Heart left ventricle (tissue), 16 donors: ENCODE data around the gene RIOK3. TPM values are rescaled to one million over a fixed set of nuclear protein-coding genes. Genes with fewer than 3 reads are reported as not detected.

ENCODE experiments used
- ATAC-seq, 4 donors: fragments of 200-7000 bp; cut with Tn5 transposase; one replicate each; pipeline ENCODE4 v1.9.1; 2020 to 2022; ENCODE audit warnings: moderate library complexity in 4 of 4, mild to moderate bottlenecking in 3 of 4, moderate number of reproducible peaks in 1 of 4
- DNase-seq, 5 donors: peaks; one replicate each; pipeline ENCODE4 v3.0.0-alpha.2; 2020
- H3K27ac ChIP-seq, 12 donors: fragments of 200-600 bp; sonication (generic) in 4 of 12; one replicate each; pipeline versions ENCODE4 v1.5.0 to v1.8.0; 2016 to 2022; ENCODE audit warnings: mild to moderate bottlenecking in 2 of 12
- H3K27me3 ChIP-seq, 9 donors: fragments of 200-600 bp; sonication (generic) in 2 of 9; one replicate each; pipeline versions ENCODE4 v1.5.1 to v1.8.0; 2016 to 2022; ENCODE audit warnings: mild to moderate bottlenecking in 3 of 9
- H3K36me3 ChIP-seq, 9 donors: fragments of 200-600 bp; sonication (generic) in 2 of 9; one replicate each; pipeline versions ENCODE4 v1.5.0 to v1.8.0; 2018 to 2022; ENCODE audit warnings: mild to moderate bottlenecking in 2 of 9
- H3K4me1 ChIP-seq, 12 donors: fragments of 200-600 bp; sonication (generic) in 4 of 12; one replicate each; pipeline versions ENCODE4 v1.5.0 to v1.8.0; 2016 to 2022; ENCODE audit warnings: mild to moderate bottlenecking in 3 of 12
- H3K4me3 ChIP-seq, 12 donors: fragments of 200-600 bp; sonication (generic) in 4 of 12; one replicate each; pipeline versions ENCODE4 v1.5.0 to v1.8.0; 2017 to 2022; ENCODE audit warnings: mild to moderate bottlenecking in 9 of 12, moderate library complexity in 4 of 12
- H3K9me3 ChIP-seq, 12 donors: fragments of 200-600 bp; sonication (generic) in 4 of 12; one replicate each; pipeline versions ENCODE4 v1.5.0 to v1.8.0; 2016 to 2022; ENCODE audit warnings: mild to moderate bottlenecking in 1 of 12
- CTCF ChIP-seq, 12 donors: fragments of 200-600 bp; sonication (generic) in 4 of 12; IDR thresholded peaks; one replicate each; pipeline versions ENCODE4 v1.5.0 to v1.8.0; 2018 to 2022; ENCODE audit warnings: antibody characterized with exemption in 12 of 12, mild to moderate bottlenecking in 5 of 12
- POLR2A ChIP-seq, 2 donors: fragments of 450-650 bp; IDR thresholded peaks; one replicate each; pipeline ENCODE4 v1.6.1; 2017; ENCODE audit warnings: antibody characterized with exemption in 2 of 2, mild to moderate bottlenecking in 2 of 2, moderate library complexity in 2 of 2
- WGBS, 4 donors: extraction: QIAGEN DNeasy Blood & Tissue Kit in 2 of 4; methylation state at CpG; one replicate each; pipeline versions ENCODE4 v1.1.5 to v1.1.7; 2013 to 2018; 5-methylcytosine and 5-hydroxymethylcytosine counted together
- intact Hi-C, 10 donors: fragments of 100-400 bp; cut with DNase I; formaldehyde crosslinking; loops; one replicate each; pipeline versions ENCODE4 v1.11.1 to v1.14.2; 2022
- polyA plus RNA-seq, 2 donors: library from polyadenylated mRNA; stranded (reverse); fragments of 200-250 nt; gene quantifications; one replicate each; pipeline ENCODE4 v1.2.3, GENCODE V29; 2013
- total RNA-seq, 9 donors: library from RNA; depleted of rRNA in 2 of 9; stranded (reverse); fragments of >200 nt in 2 of 9; fragmentation: NEBNext Ultra II Directional in 3 of 9; extraction: Animal tissue kit (Norgen Biotek cat#: 25700) in 3 of 9; gene quantifications; one replicate each; pipeline versions ENCODE4 v1.1.0 to v1.2.4, GENCODE V29; 2016 to 2023
- donor health status: ischemic (EF 13 %, LVEDD 7.1; RV severe dilation, severe dysfunction).
- donor health status: healthy with polysubstance abuse.
- donor health status: DM: no; HTN: yes; CAD: no.
- donor health status: DM: no; HTN: no; CAD: no.
- donor health status: ischemic (EF 25% LVEDD 6.9; RV normal size, moderate dysfunction).
- donor health status: ischemic (EF 25% LVEDD 5.7; RV mildly dilated, moderate dysfunction).
- donor health status: healthy.
- donor health status: DM: yes; HTN: yes; CAD: no.
- donor health status: ischemic (EF 35%, LVEDD 5.7; RV mildly dilated, moderate dysfunction).
- donor health status: nonischemic (EF 11% LVEDD 7.7; RV severe dilation, severe dysfunction).
- donor health status: DM: yes; HTN: yes; CAD: no.
- donor health status: PGD.
- donor health status: ischemic (EF 29% LVEDD 5.4; RV normal size, mild dysfunction).
- donor health status: nonischemic (EF 23%, LVEDD 6.1; RV moderate dilation, normal function).

RIOK3 gene
- total and polyA plus RNA-seq, 11 donors: 32.3 to 76.2 (median 51.1) TPM

DNA sequence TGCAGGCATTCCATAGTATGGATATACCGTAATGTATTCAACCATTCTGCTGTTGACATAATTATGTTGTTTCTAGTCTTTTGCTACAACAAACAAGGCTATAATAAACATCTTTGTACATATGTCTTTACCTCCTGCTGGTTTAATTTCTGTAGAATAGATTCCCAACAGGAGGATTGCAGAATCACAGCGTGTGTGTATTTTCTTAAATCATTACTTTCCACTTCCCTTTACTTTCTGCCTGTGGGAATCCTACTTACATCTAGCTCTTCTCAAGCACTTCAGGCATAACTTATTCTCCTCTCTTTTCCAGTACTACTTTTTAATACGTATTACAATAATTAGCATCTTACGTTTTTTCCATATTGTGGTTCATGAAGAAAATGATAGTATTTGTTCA is 13.0 kb upstream of the RIOK3 start:
- Histone ChIP-seq H3K4me1 (peaks cover 0 to 20% (median 7%) of the 10 kb centered on the region in 12 donors), H3K4me3 (no peak overlapping the region), H3K27me3 (no peaks in the 10 kb centered on the region), H3K9me3 (no peaks in the 10 kb centered on the region), H3K27ac (no peak overlapping the region), H3K36me3 (no peaks in the 10 kb centered on the region)
- WGBS, 4 donors: 86 to 91% (median 90%) methylated on average over 4 of the region's 4 CpGs
- DNase-seq: no peak
- TF ChIP-seq CTCF (IDR thresholded peaks at IDR 0.05) (no peak), POLR2A (IDR thresholded peaks at IDR 0.05) (no peak)
- intact Hi-C loops: no loop called here
- ATAC-seq: no peak

DNA sequence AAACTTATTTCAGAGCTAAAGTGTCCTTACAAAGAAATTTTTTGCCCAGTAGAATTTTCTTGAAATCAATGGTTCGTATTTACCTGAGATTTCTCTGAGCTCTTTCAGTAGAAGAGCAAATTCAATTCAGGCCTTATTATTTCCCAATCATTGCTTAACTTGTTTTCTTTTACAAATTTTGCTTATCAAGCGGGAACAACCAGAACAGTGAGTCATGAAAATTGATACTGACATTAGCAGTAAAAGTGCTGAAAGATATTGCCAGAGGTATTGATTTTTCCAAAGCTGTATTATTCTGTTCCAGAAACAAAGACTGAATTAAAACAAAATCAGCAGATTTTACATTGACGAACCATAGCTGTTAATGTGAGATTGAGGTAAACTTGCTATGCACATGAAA is 10.1 kb upstream of the RIOK3 start:
- Histone ChIP-seq H3K9me3 (no peaks in the 10 kb centered on the region), H3K36me3 (no peaks in the 10 kb centered on the region), H3K4me1 (peaks cover 0 to 9% (median 0%) of the 10 kb centered on the region in 12 donors), H3K27me3 (no peaks in the 10 kb centered on the region), H3K4me3 (no peak overlapping the region), H3K27ac (no peak overlapping the region)
- intact Hi-C loops: no loop called here
- no peak for DNase-seq
- TF ChIP-seq POLR2A (IDR thresholded peaks at IDR 0.05): no peak
- no peak for TF ChIP-seq CTCF (IDR thresholded peaks at IDR 0.05)
- no peak for ATAC-seq
- 93 to 96% (median 94%) methylated on average over 3 of the region's 3 CpGs for WGBS, 4 donors

- no peak for ATAC-seq
- intact Hi-C loops: no loop called here
- no peak for DNase-seq
- no peak for TF ChIP-seq CTCF (IDR thresholded peaks at IDR 0.05)
- TF ChIP-seq POLR2A (IDR thresholded peaks at IDR 0.05): no peak
- WGBS, 4 donors: 76 to 90% (median 88%) methylated on average over 1 of the region's 1 CpG
- Histone ChIP-seq H3K9me3 (no peaks in the 10 kb centered on the region), H3K4me1 (peaks cover 0 to 11% (median 6%) of the 10 kb centered on the region in 12 donors), H3K27ac (no peak overlapping the region), H3K4me3 (no peak overlapping the region), H3K36me3 (no peaks in the 10 kb centered on the region), H3K27me3 (no peaks in the 10 kb centered on the region)
Observed at GRCh38 chr18:23448291-23448690, 4.8 kb upstream of the RIOK3 start.

DNA sequence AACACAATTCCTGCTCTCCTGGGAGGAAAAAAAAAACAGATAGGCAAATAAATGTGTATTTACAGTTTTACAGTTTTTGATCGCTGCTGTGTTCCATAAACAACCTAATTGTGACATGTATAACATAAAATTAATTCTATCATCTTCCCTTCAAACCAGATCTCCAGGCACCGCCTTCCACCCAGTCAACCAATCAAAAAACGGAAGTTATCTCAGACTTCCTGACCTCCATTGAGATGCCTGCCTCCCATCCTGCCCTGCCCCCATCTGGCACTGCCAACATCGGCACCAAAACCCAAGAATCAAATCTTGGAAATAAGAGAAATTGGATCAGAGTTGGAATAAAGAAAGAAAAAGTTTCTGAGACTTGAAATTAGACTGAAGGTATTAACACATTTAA is 3.1 kb upstream of the RIOK3 start:
- no peak for DNase-seq
- no peak for ATAC-seq
- peaks cover 0 to 25% (median 17%) of the 10 kb centered on the region in 12 donors for H3K4me1 ChIP-seq
- H3K27ac ChIP-seq: no peak overlapping the region
- H3K4me3 ChIP-seq: no peak overlapping the region
- no peaks in the 10 kb centered on the region for H3K36me3 ChIP-seq
- intact Hi-C loops: loop anchor here in 2 of 10 donors (5.0 kb wide), 1 partner anchor 52 kb away; the partner anchor contains the start of gene RMC1 (in 2 of the 2)
- WGBS, 4 donors: 64 to 78% (median 75%) methylated on average over 4 of the region's 4 CpGs
- TF ChIP-seq CTCF (IDR thresholded peaks at IDR 0.05) (no peak), POLR2A (IDR thresholded peaks at IDR 0.05) (no peak)
- H3K27me3 ChIP-seq: no peaks in the 10 kb centered on the region
- H3K9me3 ChIP-seq: no peaks in the 10 kb centered on the region
